ENCODE results near the gene HYDIN.

DNA sequence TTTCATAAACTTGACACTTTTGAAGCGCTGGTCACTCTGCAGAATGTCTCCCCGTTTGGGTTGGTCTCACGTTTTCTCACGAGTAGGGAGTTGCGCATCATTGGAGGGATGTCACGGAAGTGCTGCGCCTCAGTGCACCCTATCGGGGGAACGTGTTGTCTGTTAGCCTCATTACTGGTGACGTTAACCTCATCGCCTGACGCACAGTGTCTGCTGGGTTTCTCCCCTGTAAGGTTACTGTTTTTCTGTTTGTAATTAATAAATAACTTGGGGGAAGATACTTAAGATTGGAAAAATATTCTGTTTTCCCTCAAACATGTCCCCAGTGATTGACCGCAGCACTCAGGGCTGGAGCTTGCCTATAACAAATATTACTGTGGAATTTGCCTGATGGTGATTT lies 456.3 kb downstream of the HYDIN start:
- TF ChIP-seq, protein P1, sequence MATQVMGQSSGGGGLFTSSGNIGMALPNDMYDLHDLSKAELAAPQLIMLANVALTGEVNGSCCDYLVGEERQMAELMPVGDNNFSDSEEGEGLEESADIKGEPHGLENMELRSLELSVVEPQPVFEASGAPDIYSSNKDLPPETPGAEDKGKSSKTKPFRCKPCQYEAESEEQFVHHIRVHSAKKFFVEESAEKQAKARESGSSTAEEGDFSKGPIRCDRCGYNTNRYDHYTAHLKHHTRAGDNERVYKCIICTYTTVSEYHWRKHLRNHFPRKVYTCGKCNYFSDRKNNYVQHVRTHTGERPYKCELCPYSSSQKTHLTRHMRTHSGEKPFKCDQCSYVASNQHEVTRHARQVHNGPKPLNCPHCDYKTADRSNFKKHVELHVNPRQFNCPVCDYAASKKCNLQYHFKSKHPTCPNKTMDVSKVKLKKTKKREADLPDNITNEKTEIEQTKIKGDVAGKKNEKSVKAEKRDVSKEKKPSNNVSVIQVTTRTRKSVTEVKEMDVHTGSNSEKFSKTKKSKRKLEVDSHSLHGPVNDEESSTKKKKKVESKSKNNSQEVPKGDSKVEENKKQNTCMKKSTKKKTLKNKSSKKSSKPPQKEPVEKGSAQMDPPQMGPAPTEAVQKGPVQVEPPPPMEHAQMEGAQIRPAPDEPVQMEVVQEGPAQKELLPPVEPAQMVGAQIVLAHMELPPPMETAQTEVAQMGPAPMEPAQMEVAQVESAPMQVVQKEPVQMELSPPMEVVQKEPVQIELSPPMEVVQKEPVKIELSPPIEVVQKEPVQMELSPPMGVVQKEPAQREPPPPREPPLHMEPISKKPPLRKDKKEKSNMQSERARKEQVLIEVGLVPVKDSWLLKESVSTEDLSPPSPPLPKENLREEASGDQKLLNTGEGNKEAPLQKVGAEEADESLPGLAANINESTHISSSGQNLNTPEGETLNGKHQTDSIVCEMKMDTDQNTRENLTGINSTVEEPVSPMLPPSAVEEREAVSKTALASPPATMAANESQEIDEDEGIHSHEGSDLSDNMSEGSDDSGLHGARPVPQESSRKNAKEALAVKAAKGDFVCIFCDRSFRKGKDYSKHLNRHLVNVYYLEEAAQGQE (IDR thresholded peaks at IDR 0.05; ENCODE audit: low read depth, low read length) = no peak
- no peak for TF ChIP-seq POLR2AphosphoS5 (IDR thresholded peaks at IDR 0.05; ENCODE audit: low read depth, low read length)
- TF ChIP-seq, protein P2, sequence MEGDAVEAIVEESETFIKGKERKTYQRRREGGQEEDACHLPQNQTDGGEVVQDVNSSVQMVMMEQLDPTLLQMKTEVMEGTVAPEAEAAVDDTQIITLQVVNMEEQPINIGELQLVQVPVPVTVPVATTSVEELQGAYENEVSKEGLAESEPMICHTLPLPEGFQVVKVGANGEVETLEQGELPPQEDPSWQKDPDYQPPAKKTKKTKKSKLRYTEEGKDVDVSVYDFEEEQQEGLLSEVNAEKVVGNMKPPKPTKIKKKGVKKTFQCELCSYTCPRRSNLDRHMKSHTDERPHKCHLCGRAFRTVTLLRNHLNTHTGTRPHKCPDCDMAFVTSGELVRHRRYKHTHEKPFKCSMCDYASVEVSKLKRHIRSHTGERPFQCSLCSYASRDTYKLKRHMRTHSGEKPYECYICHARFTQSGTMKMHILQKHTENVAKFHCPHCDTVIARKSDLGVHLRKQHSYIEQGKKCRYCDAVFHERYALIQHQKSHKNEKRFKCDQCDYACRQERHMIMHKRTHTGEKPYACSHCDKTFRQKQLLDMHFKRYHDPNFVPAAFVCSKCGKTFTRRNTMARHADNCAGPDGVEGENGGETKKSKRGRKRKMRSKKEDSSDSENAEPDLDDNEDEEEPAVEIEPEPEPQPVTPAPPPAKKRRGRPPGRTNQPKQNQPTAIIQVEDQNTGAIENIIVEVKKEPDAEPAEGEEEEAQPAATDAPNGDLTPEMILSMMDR (IDR thresholded peaks at IDR 0.05) = no peak
- no peak for TF ChIP-seq FOXJ3 (CRISPR knock-in tag; IDR thresholded peaks at IDR 0.05)
- TF ChIP-seq TAF1 (IDR thresholded peaks at IDR 0.05; ENCODE audit: borderline replicate concordance, low read depth, low read length) = no peak
- TF ChIP-seq YY1 (IDR thresholded peaks at IDR 0.05; ENCODE audit: low read depth) = no peak
- TF ChIP-seq MEF2A (IDR thresholded peaks at IDR 0.05; ENCODE audit: borderline replicate concordance, low read depth) = no peak
- TF ChIP-seq TEAD4 (IDR thresholded peaks at IDR 0.05; ENCODE audit: borderline replicate concordance, insufficient read depth) = no peak
- no peak for TF ChIP-seq JUND (IDR thresholded peaks at IDR 0.05)
- TF ChIP-seq RFX5 (IDR thresholded peaks at IDR 0.05; ENCODE audit: low read length) = no peak
- no peak for TF ChIP-seq RAD21 (IDR thresholded peaks at IDR 0.05; ENCODE audit: low read length)
- TF ChIP-seq EZH2phosphoT487 (IDR thresholded peaks at IDR 0.05; ENCODE audit: borderline replicate concordance, low read depth) = no peak
- TF ChIP-seq, protein P3, sequence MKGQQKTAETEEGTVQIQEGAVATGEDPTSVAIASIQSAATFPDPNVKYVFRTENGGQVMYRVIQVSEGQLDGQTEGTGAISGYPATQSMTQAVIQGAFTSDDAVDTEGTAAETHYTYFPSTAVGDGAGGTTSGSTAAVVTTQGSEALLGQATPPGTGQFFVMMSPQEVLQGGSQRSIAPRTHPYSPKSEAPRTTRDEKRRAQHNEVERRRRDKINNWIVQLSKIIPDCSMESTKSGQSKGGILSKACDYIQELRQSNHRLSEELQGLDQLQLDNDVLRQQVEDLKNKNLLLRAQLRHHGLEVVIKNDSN (IDR thresholded peaks at IDR 0.05; ENCODE audit: borderline replicate concordance, low read depth) = no peak
